Measurements from ENCODE around the gene MICAL3. TPM values are rescaled to one million over a fixed set of nuclear protein-coding genes. Genes with fewer than 3 reads are reported as not detected.
"Not testable (repeated sequence)": the region's sequence is repeated elsewhere in the genome, so short reads cannot be mapped to it uniquely, and the experiment has no call there.

MICAL3 gene
- total RNA-seq, 1 experiment from 2014 or later, result 13.4 TPM

- DNase-seq (ENCODE audit: low spot score), result no peak
Observed at GRCh38 chr22:17764036-17764435, 260.3 kb downstream of the MICAL3 start.

- DNase-seq (ENCODE audit: low spot score), result not testable (repeated sequence)
Observed at GRCh38 chr22:17763442-17763841, 260.9 kb downstream of the MICAL3 start.

DNA sequence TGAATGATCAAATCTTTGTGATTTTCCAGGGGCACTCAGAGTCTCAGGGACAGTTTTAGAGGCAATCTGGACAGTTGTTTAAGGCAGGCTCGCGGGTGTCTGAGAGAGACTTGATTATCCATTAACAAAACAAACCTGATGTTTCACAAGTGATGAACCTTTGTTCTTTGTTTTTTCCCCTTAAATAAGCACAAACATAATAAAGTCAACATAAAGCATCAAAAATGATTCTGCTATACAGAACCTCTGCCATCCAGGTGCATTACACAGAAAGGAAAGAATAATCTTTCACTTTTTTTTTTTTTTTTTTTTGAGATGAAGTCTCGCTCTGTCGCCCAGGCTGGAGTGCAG, 263.2 kb downstream of the MICAL3 start:
- DNase-seq (ENCODE audit: low spot score), result no peak

DNA sequence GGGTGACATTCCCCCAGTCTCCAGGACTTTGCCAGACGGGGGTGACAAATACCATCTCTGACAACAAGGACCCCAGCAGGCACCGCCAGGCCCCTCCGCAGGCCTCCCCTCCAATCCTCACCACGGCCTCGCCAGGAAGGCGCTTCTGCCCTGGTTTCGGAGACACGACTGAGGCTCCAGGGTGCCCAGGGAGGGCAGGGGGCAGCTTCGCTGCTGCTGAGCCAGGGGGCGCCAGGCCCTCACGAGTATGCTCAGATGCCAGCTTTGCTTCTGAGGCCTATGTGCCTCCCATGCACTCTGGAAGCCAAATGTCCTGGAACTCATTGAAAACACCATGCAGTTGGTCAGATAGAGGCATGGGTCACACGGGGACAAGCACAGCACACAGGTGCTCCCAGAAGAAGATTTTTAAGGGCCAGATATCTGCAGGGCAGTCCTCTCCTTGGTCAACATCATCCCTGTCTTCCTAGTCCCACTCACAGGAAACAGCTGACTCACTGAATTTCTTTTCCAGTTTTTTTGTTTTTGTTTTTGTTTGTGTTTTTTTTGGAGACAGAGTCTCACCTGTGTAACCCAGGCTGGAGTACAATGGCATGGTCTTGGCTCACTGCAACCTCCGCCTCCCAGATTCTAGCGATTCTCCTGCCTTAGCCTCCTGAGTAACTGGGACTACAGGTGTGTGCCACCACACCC, 270.0 kb downstream of the MICAL3 start:
- DNase-seq (ENCODE audit: low spot score), result no peak

DNA sequence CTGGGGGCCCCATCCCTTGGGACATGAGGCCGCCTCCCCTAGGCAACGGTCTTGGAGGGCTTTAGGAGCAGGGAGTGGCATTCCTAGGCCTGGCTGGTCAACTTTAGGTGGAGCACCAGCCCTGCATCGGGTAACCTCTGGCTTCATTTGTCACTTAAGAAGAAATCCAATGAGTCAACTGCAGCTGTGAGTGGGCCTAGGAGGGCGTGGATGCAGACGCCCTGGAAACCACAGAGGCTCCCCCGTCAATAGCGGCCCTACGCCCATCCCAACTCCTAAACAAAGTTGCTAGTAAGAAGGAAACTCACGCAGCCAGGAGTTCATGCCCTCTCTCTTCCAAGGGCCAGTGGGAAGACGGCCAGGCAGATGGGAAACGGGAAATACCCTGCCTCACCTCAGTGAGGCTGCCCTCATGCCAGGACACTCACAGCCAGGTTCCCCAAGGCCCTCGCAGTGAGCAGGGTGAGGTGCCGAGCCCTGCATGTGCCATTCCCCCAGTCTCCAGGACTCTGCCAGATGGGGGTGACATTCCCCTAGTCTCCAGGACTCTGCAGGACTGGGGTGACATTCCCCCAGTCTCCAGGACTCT, 270.9 kb downstream of the MICAL3 start:
- DNase-seq (ENCODE audit: low spot score), result peak; percentile 71

- DNase-seq (ENCODE audit: low spot score), result no peak
Observed at GRCh38 chr22:17751596-17751995, 272.8 kb downstream of the MICAL3 start.

DNA sequence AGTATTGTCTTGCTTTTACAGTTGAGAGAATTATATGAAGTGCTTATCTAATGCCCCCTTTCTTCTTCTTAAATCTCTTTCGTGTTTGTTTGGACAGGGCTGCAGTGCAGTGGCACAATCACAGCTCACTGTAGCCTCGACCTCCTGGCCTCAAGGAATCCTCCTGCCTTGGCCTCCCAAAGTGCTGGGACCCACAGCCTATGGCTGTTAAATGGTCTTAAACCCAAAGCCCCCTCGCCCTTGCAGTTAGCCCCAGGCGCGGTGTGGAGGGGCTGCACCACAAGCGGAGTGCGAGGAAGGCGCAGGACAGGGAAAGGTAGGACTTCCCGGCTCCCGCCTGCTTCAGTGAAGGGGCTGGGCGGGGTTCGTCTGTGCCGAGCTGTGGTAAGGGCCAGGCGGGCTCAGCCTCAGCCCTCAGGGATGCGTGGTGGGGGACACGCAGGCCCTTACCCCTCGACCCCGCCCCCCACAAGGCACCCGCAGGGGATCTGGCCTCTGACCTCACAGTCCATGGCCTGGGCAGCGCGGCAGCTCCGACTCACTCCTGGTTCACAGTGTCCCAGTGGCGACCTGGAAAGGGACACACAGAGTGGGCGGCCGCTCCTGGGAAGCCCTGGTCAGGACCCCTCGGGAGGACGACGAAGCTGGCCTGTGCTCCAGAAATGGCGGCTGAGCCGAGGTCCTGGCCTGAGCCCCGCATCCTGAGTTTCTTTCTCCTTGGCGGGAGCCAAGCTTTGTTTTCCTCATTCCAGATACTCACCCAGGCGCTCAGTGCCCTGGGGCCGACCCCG, 274.6 kb downstream of the MICAL3 start:
- no peak for DNase-seq (ENCODE audit: low spot score)

- DNase-seq (ENCODE audit: low spot score), result no peak
Observed at GRCh38 chr22:17748555-17749353, 275.6 kb downstream of the MICAL3 start.

- no peak for DNase-seq (ENCODE audit: low spot score)
Observed at GRCh38 chr22:17746916-17747315, 277.4 kb downstream of the MICAL3 start.

DNA sequence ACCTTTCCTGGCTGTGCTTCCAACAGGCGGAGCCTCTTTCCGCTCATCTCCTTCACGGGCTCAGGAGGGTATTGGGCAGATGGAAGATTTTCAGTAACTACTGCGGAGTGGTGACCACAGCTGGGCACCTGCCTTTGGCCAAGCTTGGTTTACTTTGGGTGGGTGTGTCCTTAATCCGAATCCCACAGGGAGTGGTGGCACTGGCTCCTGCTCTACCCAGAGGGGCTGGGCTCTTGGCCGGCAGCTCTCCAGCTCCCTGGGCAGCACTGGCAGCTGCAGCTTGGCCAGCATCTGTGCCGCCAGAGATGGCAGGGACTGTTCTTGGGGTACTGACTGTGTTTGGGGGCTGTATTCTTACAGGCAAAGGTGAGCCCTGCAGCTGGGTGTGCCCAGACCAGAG, 279.9 kb downstream of the MICAL3 start:
- DNase-seq (ENCODE audit: low spot score), result no peak

GRCh38 chr22:17743661-17744411, 280.5 kb downstream of the MICAL3 start:
- no peak for DNase-seq (ENCODE audit: low spot score)

GRCh38 chr22:17742527-17742902, 281.8 kb downstream of the MICAL3 start:
- peak; percentile 42 for DNase-seq (ENCODE audit: low spot score)

- no peak for DNase-seq (ENCODE audit: low spot score)
Observed at GRCh38 chr22:17741866-17742526, 282.4 kb downstream of the MICAL3 start.

DNA sequence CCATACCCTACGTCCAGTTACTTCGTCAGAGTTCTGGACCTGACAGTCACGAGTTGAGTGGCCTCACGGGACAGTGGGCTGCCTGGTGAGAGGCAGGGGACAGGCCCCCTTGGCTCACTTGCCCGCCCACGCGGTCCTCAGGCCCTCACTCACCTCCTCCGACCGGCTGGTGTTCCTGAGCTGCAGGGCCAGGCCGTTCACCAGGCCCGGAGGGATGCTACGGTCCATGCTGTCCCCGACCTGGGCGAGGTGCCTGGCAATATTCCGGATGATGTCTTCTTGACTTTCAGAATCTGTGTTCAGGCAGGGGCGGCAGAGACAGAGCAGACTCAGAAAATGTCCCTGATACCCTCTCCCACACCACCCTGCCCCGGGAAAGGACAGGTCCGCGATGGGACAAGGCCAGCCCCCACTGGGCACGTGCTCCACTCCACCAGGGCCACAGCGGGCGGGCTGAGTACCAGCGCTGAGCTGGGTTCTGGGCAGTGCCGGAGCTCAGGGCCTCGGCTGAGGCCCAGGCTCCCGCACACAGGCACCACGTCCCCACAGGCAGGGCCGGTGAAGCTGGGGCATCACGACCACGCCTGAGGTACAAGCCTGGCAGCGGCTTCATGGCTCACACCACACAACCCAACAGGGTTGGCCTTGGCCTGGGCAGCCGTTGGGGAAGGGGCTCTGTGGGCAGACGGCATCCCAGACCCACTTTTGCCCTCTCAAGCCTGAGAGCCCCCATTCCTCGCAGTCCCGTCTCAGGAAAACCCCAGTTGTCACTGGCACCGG, 285.0 kb downstream of the MICAL3 start:
- no peak for DNase-seq (ENCODE audit: low spot score)

GRCh38 chr22:17738386-17739128, 285.8 kb downstream of the MICAL3 start:
- DNase-seq (ENCODE audit: low spot score), result no peak
